Astrocyte (in vitro differentiated cells and primary cell): ENCODE results near the gene SGK1. TPM values are rescaled to one million over a fixed set of nuclear protein-coding genes. Genes with fewer than 3 reads are reported as not detected.

Experiments
- DNase-seq: peaks from one replicate; pipeline ENCODE4 v3.0.0-alpha.2; 2010; ENCODE audit warnings: low read depth
- FAIRE-seq: peaks from 2 replicates; lab custom pipeline; 2011; peaks lifted over from hg19 to GRCh38; lab: Jason Lieb, UNC
- H2AFZ ChIP-seq: 2 replicates; pipeline ENCODE4 v1.6.0; 2012; ENCODE audit warnings: low read depth, low read length, inconsistent platforms
- H3K27ac ChIP-seq: 2 replicates; pipeline ENCODE4 v1.5.1; 2011; ENCODE audit warnings: low read depth, low read length, inconsistent platforms
- H3K27me3 ChIP-seq: 2 replicates; pipeline ENCODE4 v1.6.0; 2011; ENCODE audit warnings: low read length, inconsistent platforms; ENCODE audit not compliant: insufficient read depth
- H3K36me3 ChIP-seq: 2 replicates; pipeline ENCODE4 v1.5.1; 2011; ENCODE audit warnings: low read length, inconsistent platforms; ENCODE audit not compliant: insufficient read depth
- H3K4me1 ChIP-seq: 2 replicates; pipeline ENCODE4 v1.5.1; 2011; ENCODE audit warnings: low read length, inconsistent platforms; ENCODE audit not compliant: insufficient read depth
- H3K4me2 ChIP-seq: 2 replicates; pipeline ENCODE4 v1.6.0; 2012; ENCODE audit warnings: low read length, inconsistent platforms
- H3K4me3 ChIP-seq: 2 replicates; pipeline ENCODE4 v1.5.1; 2011; ENCODE audit warnings: low read depth, mild to moderate bottlenecking, low read length, inconsistent platforms; ENCODE audit not compliant: insufficient read depth
- H3K79me2 ChIP-seq: 2 replicates; pipeline ENCODE4 v1.6.0; 2012; ENCODE audit warnings: mild to moderate bottlenecking, low read length, inconsistent platforms; ENCODE audit not compliant: insufficient read depth
- H3K9ac ChIP-seq: 2 replicates; pipeline ENCODE4 v1.6.0; 2012; ENCODE audit warnings: mild to moderate bottlenecking, low read length, inconsistent platforms
- H3K9me3 ChIP-seq: 2 replicates; pipeline ENCODE4 v1.5.1; 2012; ENCODE audit warnings: low read depth, mild to moderate bottlenecking, low read length, inconsistent platforms; ENCODE audit not compliant: insufficient read depth
- H4K20me1 ChIP-seq: 2 replicates; pipeline ENCODE4 v1.6.0; 2012; ENCODE audit warnings: low read length, inconsistent platforms; ENCODE audit not compliant: insufficient read depth
- H3K27ac Mint-ChIP-seq: one replicate; pipeline ENCODE4 v1.8.0; 2021; ENCODE audit warnings: mild to moderate bottlenecking, mixed read lengths; ENCODE audit not compliant: unreplicated experiment
- H3K27me3 Mint-ChIP-seq: one replicate; pipeline ENCODE4 v1.8.0; 2021; ENCODE audit warnings: low read depth, mixed read lengths; ENCODE audit not compliant: unreplicated experiment
- H3K36me3 Mint-ChIP-seq: one replicate; pipeline ENCODE4 v1.8.0; 2021; ENCODE audit warnings: low read depth, mixed read lengths; ENCODE audit not compliant: unreplicated experiment
- H3K4me1 Mint-ChIP-seq: one replicate; pipeline ENCODE4 v1.8.0; 2021; ENCODE audit warnings: low read depth, mixed read lengths; ENCODE audit not compliant: unreplicated experiment
- H3K4me3 Mint-ChIP-seq: one replicate; pipeline ENCODE4 v1.8.0; 2021; ENCODE audit warnings: mild to moderate bottlenecking, moderate library complexity, mixed read lengths; ENCODE audit not compliant: unreplicated experiment
- H3K9me3 Mint-ChIP-seq: one replicate; pipeline ENCODE4 v1.8.0; 2021; ENCODE audit warnings: mild to moderate bottlenecking, mixed read lengths; ENCODE audit not compliant: unreplicated experiment
- EZH2 ChIP-seq: IDR thresholded peaks from 2 replicates; pipeline ENCODE4 v1.6.1; 2012; ENCODE audit warnings: mild to moderate bottlenecking, low read length, inconsistent platforms; ENCODE audit not compliant: insufficient read depth
- total RNA-seq: library from RNA; stranded (reverse); gene quantifications from 2 replicates; pipeline ENCODE4 v1.2.1, GENCODE V29; 2021
- TF ChIP-seq, protein P1 (sequence below): IDR thresholded peaks from 2 replicates; pipeline ENCODE4 v1.5.1; 2011; ENCODE audit warnings: low read depth, mild to moderate bottlenecking, inconsistent platforms, low read length, moderate library complexity; ENCODE audit not compliant: insufficient read depth

Gene SGK1
- total RNA-seq, 1 donor from 2014 or later = 117 TPM

DNA sequence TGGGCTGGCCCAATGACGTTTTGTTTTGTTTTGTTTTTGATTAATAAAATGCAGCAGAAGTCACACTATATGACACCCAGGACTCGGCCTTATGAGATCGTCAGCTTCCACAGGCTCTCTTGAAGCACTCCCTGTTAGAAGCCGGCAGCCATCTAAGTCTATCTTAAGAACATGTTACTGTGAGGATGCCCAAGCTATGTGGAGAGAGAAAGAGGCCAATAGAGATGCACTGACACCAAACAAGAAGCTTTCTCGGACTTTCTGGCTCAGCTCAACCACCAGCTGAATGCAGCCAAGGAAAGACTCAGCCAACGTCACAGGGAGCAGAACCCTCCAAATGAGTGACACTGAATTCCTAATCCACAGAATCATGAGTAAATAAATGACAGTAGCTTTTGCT lies 14.0 kb downstream of the SGK1 start:
- H3K27me3 Mint-ChIP-seq = no peaks in the 10 kb centered on the region
- no peaks in the 10 kb centered on the region for H3K9me3 Mint-ChIP-seq
- no peak overlapping the region for H3K4me3 Mint-ChIP-seq
- H3K9ac ChIP-seq = no peak overlapping the region
- no peak overlapping the region for H3K4me3 ChIP-seq
- no peaks in the 10 kb centered on the region for H4K20me1 ChIP-seq
- FAIRE-seq = no peak
- no peaks in the 10 kb centered on the region for H3K27me3 ChIP-seq
- H3K27ac Mint-ChIP-seq = no peak overlapping the region
- H3K27ac ChIP-seq = no peak overlapping the region
- no peak for DNase-seq
- H3K36me3 Mint-ChIP-seq = no peaks in the 10 kb centered on the region
- no peak overlapping the region for H3K4me2 ChIP-seq
- H2AFZ ChIP-seq = peak overlapping the region; percentile 58
- no peak for TF ChIP-seq EZH2
- TF ChIP-seq, protein P1, sequence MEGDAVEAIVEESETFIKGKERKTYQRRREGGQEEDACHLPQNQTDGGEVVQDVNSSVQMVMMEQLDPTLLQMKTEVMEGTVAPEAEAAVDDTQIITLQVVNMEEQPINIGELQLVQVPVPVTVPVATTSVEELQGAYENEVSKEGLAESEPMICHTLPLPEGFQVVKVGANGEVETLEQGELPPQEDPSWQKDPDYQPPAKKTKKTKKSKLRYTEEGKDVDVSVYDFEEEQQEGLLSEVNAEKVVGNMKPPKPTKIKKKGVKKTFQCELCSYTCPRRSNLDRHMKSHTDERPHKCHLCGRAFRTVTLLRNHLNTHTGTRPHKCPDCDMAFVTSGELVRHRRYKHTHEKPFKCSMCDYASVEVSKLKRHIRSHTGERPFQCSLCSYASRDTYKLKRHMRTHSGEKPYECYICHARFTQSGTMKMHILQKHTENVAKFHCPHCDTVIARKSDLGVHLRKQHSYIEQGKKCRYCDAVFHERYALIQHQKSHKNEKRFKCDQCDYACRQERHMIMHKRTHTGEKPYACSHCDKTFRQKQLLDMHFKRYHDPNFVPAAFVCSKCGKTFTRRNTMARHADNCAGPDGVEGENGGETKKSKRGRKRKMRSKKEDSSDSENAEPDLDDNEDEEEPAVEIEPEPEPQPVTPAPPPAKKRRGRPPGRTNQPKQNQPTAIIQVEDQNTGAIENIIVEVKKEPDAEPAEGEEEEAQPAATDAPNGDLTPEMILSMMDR = no peak
- peaks cover 11% of the 10 kb centered on the region for H3K4me1 ChIP-seq
- no peaks in the 10 kb centered on the region for H3K36me3 ChIP-seq
- H3K4me1 Mint-ChIP-seq = peaks cover 10% of the 10 kb centered on the region
- H3K79me2 ChIP-seq = no peaks in the 10 kb centered on the region
- H3K9me3 ChIP-seq = no peaks in the 10 kb centered on the region

DNA sequence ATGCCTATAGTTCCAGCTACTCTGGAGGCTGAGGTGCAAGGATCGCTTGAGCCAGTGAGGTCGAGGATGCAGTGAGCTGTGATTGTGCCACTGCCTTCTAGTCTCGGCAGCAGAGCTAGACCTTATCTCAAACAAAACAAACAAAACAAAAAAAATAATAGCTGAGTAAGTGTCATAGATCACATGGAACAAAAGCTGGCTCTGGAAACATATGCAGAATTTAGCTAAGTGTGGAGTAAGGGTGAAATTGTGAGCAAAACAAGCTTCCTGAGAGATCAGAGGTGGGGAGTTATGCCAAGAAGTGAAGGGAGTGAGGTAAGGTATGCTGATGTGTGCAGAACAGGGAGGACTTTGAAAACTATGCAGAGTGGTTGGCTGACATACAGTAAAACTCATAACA lies 18.7 kb downstream of the SGK1 start:
- Histone ChIP-seq H3K9me3 (no peaks in the 10 kb centered on the region), H3K27ac (peak overlapping the region; percentile 20), H3K4me1 (peaks cover 25% of the 10 kb centered on the region), H3K4me2 (no peak overlapping the region), H3K36me3 (no peaks in the 10 kb centered on the region), H2AFZ (no peak overlapping the region), H4K20me1 (no peaks in the 10 kb centered on the region), H3K79me2 (no peaks in the 10 kb centered on the region), H3K4me3 (no peak overlapping the region), H3K9ac (peak overlapping the region; percentile 8), H3K27me3 (no peaks in the 10 kb centered on the region)
- H3K36me3 Mint-ChIP-seq = no peaks in the 10 kb centered on the region
- H3K4me3 Mint-ChIP-seq = no peak overlapping the region
- DNase-seq = peak; percentile 86
- no peaks in the 10 kb centered on the region for H3K9me3 Mint-ChIP-seq
- H3K4me1 Mint-ChIP-seq = peaks cover 16% of the 10 kb centered on the region
- H3K27me3 Mint-ChIP-seq = no peaks in the 10 kb centered on the region
- no peak for FAIRE-seq
- TF ChIP-seq, protein P1 = no peak
- TF ChIP-seq EZH2 = no peak
- no peak overlapping the region for H3K27ac Mint-ChIP-seq

DNA sequence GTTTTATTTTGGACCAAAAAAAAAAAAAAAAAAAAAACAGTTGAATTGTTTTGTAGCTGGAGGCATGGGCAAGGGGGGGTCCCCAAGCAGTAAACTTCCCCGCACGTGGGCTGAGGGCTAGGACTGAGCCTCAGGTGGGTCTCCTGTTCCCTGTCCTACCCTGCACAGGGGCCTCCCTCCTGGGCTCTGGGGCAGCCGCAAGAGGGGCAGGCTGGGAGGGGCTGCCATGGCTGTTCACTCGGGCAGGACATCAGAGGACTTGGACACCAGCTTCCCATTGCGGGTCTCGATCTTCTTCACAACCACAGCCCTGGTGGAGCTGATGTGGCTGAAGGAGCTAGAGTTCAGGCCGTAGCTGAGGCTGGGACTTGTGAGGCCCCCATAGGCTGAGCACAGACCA lies 21.1 kb downstream of the SGK1 start:
- Histone ChIP-seq H4K20me1 (no peaks in the 10 kb centered on the region), H3K9me3 (no peaks in the 10 kb centered on the region), H3K4me3 (no peak overlapping the region), H3K79me2 (no peaks in the 10 kb centered on the region), H3K27ac (peak overlapping the region; percentile 94), H3K4me1 (peaks cover 22% of the 10 kb centered on the region), H2AFZ (no peak overlapping the region), H3K36me3 (no peaks in the 10 kb centered on the region), H3K27me3 (no peaks in the 10 kb centered on the region), H3K9ac (no peak overlapping the region), H3K4me2 (no peak overlapping the region)
- FAIRE-seq (no peak), DNase-seq (no peak)
- Mint-ChIP-seq H3K27ac (no peak overlapping the region), H3K4me3 (no peak overlapping the region), H3K9me3 (no peaks in the 10 kb centered on the region), H3K36me3 (no peaks in the 10 kb centered on the region), H3K4me1 (peaks cover 16% of the 10 kb centered on the region), H3K27me3 (no peaks in the 10 kb centered on the region)
- no peak for TF ChIP-seq EZH2
- TF ChIP-seq, protein P1 = no peak
